HFFc6 (cell line): ENCODE data around the gene RUBCN. TPM values are rescaled to one million over a fixed set of nuclear protein-coding genes. Genes with fewer than 3 reads are reported as not detected.
"Not testable (repeated sequence)": the region's sequence is repeated elsewhere in the genome, so short reads cannot be mapped to it uniquely, and the experiment has no call there.

Experiments used
- DNase-seq: peaks from one replicate; pipeline ENCODE4 v3.0.0-alpha.2; 2018
- H3K27ac Mint-ChIP-seq: 2 replicates; pipeline ENCODE4 v1.8.0; 2020; ENCODE audit warnings: mild to moderate bottlenecking, mixed read lengths
- H3K27me3 Mint-ChIP-seq: 2 replicates; pipeline ENCODE4 v1.8.0; 2021; ENCODE audit warnings: mild to moderate bottlenecking, moderate library complexity, mixed read lengths; ENCODE audit not compliant: insufficient read depth
- H3K36me3 Mint-ChIP-seq: 2 replicates; pipeline ENCODE4 v1.8.0; 2021; ENCODE audit warnings: low read depth, mixed read lengths
- H3K4me1 Mint-ChIP-seq: 2 replicates; pipeline ENCODE4 v1.8.0; 2020; ENCODE audit warnings: low read depth, mixed read lengths
- H3K4me3 Mint-ChIP-seq: 2 replicates; pipeline ENCODE4 v1.8.0; 2020; ENCODE audit warnings: mild to moderate bottlenecking, moderate library complexity, mixed read lengths
- H3K9me3 Mint-ChIP-seq: 2 replicates; pipeline ENCODE4 v1.8.0; 2020; ENCODE audit warnings: mild to moderate bottlenecking, mixed read lengths
- CTCF ChIP-seq: fragments of 200-600 bp; sonication (generic); IDR thresholded peaks from 2 replicates; pipeline ENCODE4 v1.5.0; 2021; ENCODE audit warnings: antibody characterized with exemption, mild to moderate bottlenecking
- total RNA-seq, 6 experiments: library from RNA; stranded (reverse); fragmentation: NEBNext Ultra II Directional; extraction: Animal tissue kit (Norgen Biotek cat#: 25700); gene quantifications; 2 replicates in 1 of 6; 3 replicates in 5 of 6; pipeline ENCODE4 v1.2.3, GENCODE V29; 2021

Gene RUBCN
- total RNA-seq, 6 experiments from 2014 or later, result 27.0 to 30.4 (median 29.4) TPM

GRCh38 chr3:197674741-197675562 is 61.8 kb downstream of the RUBCN start:
- H3K9me3 Mint-ChIP-seq, result no peaks in the 10 kb centered on the region
- no peaks in the 10 kb centered on the region; the same call in 1 of the 2 replicates for H3K27me3 Mint-ChIP-seq
- DNase-seq, result no peak
- H3K4me1 Mint-ChIP-seq, result peaks cover 5% of the 10 kb centered on the region; the same call in 1 of the 2 replicates
- H3K27ac Mint-ChIP-seq, result no peak overlapping the region
- peaks cover 44% of the 10 kb centered on the region for H3K36me3 Mint-ChIP-seq
- H3K4me3 Mint-ChIP-seq, result no peak overlapping the region
- no peak for TF ChIP-seq CTCF

- no peak for DNase-seq
- Mint-ChIP-seq H3K36me3 (peaks cover 33% of the 10 kb centered on the region), H3K27me3 (no peaks in the 10 kb centered on the region; the same call in 1 of the 2 replicates), H3K4me3 (no peak overlapping the region), H3K9me3 (no peaks in the 10 kb centered on the region), H3K27ac (no peak overlapping the region), H3K4me1 (peaks cover 5% of the 10 kb centered on the region; the same call in 1 of the 2 replicates)
- TF ChIP-seq CTCF, result no peak
These were observed 63.5 kb downstream of the RUBCN start for GRCh38 chr3:197673170-197673569.

GRCh38 chr3:197670361-197670760 is 66.3 kb downstream of the RUBCN start:
- H3K27me3 Mint-ChIP-seq, result no peaks in the 10 kb centered on the region; the same call in 1 of the 2 replicates
- no peak for DNase-seq
- no peak overlapping the region; the same call in 1 of the 2 replicates for H3K27ac Mint-ChIP-seq
- H3K4me3 Mint-ChIP-seq, result no peak overlapping the region
- peaks cover 10% of the 10 kb centered on the region; the same call in 1 of the 2 replicates for H3K4me1 Mint-ChIP-seq
- no peak for TF ChIP-seq CTCF
- peaks cover 27% of the 10 kb centered on the region for H3K36me3 Mint-ChIP-seq
- no peaks in the 10 kb centered on the region for H3K9me3 Mint-ChIP-seq

- TF ChIP-seq CTCF, result no peak
- no peaks in the 10 kb centered on the region; the same call in 1 of the 2 replicates for H3K27me3 Mint-ChIP-seq
These were observed 68.7 kb downstream of the RUBCN start for GRCh38 chr3:197667968-197668367.

GRCh38 chr3:197667293-197667692 is 69.4 kb downstream of the RUBCN start:
- not testable (repeated sequence) for DNase-seq, H3K9me3 Mint-ChIP-seq, H3K4me3 Mint-ChIP-seq, H3K27me3 Mint-ChIP-seq
- Mint-ChIP-seq H3K27ac (peak overlapping the region; percentile 51; the same call in 1 of the 2 replicates), H3K36me3 (peaks cover 10% of the 10 kb centered on the region), H3K4me1 (peaks cover 10% of the 10 kb centered on the region; the same call in 1 of the 2 replicates)

More at GRCh38 chr3:197667968-197668367, 68.7 kb downstream of the RUBCN start:
- Mint-ChIP-seq H3K4me1 (peaks cover 10% of the 10 kb centered on the region; the same call in 1 of the 2 replicates), H3K36me3 (peaks cover 11% of the 10 kb centered on the region), H3K9me3 (no peaks in the 10 kb centered on the region), H3K4me3 (no peak overlapping the region), H3K27ac (no peak overlapping the region)
- DNase-seq, result no peak

- not testable (repeated sequence) for DNase-seq, H3K27me3 Mint-ChIP-seq, H3K36me3 Mint-ChIP-seq, H3K9me3 Mint-ChIP-seq, H3K4me3 Mint-ChIP-seq, H3K4me1 Mint-ChIP-seq, H3K27ac Mint-ChIP-seq
These were observed 70.4 kb downstream of the RUBCN start for GRCh38 chr3:197666221-197666842.

- not testable (repeated sequence) for DNase-seq, H3K4me1 Mint-ChIP-seq, H3K4me3 Mint-ChIP-seq, H3K36me3 Mint-ChIP-seq, H3K27ac Mint-ChIP-seq, H3K9me3 Mint-ChIP-seq, H3K27me3 Mint-ChIP-seq
These were observed 71.2 kb downstream of the RUBCN start for GRCh38 chr3:197665549-197665948.

- H3K9me3 Mint-ChIP-seq, H3K36me3 Mint-ChIP-seq, H3K27me3 Mint-ChIP-seq, H3K4me1 Mint-ChIP-seq, DNase-seq, H3K27ac Mint-ChIP-seq: not testable (repeated sequence)
- 0 out of 2 replicates have a peak overlapping the region, but pooled peaks have one; percentile 52 for H3K4me3 Mint-ChIP-seq
These were observed 71.6 kb downstream of the RUBCN start for GRCh38 chr3:197665142-197665491.

GRCh38 chr3:197664414-197665141 is 72.1 kb downstream of the RUBCN start:
- H3K27ac Mint-ChIP-seq, DNase-seq: not testable (repeated sequence)
- H3K4me3 Mint-ChIP-seq, result peak overlapping the region; percentile 52

More at GRCh38 chr3:197664414-197665141, 72.1 kb downstream of the RUBCN start:
- H3K9me3 Mint-ChIP-seq, H3K27me3 Mint-ChIP-seq, H3K36me3 Mint-ChIP-seq, H3K4me1 Mint-ChIP-seq: not testable (repeated sequence)
